CD4-positive, alpha-beta T cell treated with Interleukin-10 for 1 hour (primary cell): ENCODE measurements around the gene WDSUB1.

Experiments
- DNase-seq: peaks from one replicate; pipeline ENCODE4 v3.0.0-alpha.2; 2020

WDSUB1 gene

GRCh38 chr2:159285929-159286708 lies at the start of gene WDSUB1:
TSS of gene WDSUB1 (minus strand) at chr2:159286703. CDS start at chr2:159283069, 3,634 bp downstream.
- no peak for DNase-seq

GRCh38 chr2:159326569-159327255 lies 40.2 kb upstream of the WDSUB1 start:
- DNase-seq = no peak

- no peak for DNase-seq
These were observed 35.9 kb upstream of the WDSUB1 start for GRCh38 chr2:159322419-159322818.

DNA sequence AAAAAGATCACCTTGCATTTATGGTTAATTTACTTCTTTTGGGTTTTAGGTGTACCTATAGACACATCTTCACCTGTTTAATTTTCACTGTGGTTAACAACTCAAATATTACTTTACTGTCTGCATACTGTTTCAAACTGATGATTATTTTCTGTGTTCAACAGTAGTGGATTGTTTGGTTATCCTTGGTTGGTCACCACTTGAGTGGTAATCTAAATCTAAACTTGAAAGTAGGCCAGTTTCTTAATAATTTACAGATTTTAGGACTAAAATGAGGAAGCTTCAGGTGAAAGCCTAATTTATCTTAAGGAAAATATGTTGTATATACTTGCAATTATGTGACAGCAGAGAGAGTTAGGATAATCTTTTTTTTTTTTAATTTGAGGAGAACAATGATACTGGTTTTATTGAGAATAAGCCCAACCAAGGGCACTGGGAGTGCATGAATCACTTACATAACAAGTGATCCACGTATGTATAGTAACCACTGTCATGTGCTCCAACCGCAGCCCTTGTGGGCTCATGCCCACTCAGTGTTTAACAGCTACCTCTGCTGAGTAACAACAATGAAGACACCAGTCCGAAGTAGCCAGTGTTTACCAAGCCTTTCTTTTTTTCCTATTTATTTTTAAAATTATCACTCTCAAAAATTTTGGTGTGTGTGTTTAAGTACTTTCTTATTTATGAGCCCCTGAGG lies 31.0 kb upstream of the WDSUB1 start:
- DNase-seq = no peak

- DNase-seq = no peak
These were observed 21.4 kb upstream of the WDSUB1 start for GRCh38 chr2:159307942-159308341.

DNA sequence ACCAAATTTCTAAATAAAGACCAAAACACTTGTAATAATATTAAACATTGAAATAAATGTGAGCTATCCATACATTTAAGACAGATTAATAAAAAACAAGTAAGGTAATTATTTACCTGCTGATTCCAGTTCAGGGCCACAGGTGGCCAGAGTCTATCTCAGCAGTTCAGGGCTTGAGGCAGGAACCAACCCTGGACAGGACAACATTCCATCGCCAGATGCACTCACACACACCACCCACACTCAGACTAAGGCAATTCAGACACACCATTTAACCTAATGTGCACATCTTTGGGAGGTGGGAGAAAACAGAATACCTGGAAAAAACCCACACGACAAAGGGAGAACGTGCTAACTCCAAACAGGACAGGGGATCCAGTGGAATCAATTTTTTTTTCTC lies 14.1 kb upstream of the WDSUB1 start:
- DNase-seq = no peak

DNA sequence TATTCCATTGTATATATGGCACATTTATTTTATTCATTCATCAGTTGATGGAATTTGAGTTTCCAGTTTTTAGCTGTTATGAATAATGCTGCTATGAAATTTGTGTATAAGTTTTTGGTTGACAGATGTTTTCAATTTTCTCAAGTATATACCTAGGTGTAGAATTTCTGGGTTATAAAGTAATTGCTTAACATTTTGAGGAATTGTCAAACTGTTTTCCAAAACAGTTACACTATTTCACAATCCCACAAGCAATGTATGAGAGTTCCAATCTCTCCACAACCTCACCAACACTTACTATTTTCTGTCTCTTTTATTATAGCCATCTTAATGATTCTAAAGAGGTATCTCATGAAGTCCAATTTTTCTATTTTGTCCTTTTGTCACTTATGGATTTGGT lies 12.5 kb upstream of the WDSUB1 start:
- DNase-seq = no peak

GRCh38 chr2:159297042-159297707 lies 10.7 kb upstream of the WDSUB1 start:
- no peak for DNase-seq

- DNase-seq = no peak
These were observed 5.7 kb upstream of the WDSUB1 start for GRCh38 chr2:159292157-159292556.

- peak; percentile 40 for DNase-seq
These were observed 3.9 kb upstream of the WDSUB1 start for GRCh38 chr2:159290289-159290907.

- DNase-seq = no peak
These were observed 1.2 kb upstream of the WDSUB1 start for GRCh38 chr2:159287733-159288132.

DNA sequence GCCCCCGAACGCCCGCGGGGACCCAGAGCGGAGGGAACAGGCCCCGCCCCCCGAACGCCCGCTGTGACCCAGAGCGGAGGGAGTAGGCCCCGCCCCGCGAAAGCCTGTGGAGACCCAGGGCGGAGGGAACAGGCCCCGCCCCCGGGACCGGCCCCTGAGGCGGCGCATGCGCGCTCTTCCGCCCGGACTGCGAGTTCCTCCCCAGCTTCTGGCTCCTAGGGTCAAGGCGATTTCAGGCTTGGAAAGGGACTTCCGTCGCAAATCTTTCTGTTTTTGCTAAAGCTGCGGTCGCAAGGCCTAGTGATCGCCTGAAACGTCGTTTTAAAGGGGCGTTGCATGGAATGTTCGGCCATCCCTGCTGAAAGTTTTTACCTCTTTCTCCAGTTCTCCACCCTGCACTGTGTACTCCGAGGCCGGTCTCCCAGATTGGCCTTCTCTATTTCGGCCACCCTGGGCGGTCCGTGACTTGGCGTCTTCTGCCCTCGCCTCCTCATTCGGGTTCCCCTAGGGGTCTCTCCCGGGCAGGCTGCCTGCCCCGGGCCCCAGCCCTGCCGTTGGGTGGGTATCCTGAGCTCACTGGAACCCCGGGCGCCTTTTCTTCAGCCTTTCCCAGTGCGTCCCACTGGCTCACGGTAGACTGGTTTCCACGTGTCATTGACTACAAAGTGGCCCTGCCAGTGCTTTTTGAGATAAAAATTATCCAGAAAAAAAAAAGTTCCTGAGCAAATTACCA lies 372 bp upstream of the WDSUB1 start:
- DNase-seq = peak; percentile 97

DNA sequence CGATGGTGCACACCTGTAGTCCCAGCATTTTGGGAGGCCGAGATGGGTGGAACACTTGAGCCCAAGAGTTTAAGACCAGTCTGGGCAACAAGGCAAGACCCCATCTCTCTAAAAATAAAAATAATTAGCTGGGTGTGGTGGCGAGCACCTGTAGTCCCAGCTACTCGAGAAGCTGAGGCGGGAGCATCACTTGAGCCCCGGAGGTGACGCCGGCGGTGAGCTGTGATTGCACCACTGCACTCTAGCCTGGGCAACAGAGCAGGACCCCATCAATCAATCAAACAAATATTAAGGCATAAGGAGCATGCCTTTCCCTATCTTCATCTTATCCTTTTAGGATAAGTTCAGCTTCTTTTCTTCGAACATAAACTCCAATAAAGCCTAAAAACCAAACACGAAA lies 1.1 kb downstream of the WDSUB1 start:
- no peak for DNase-seq

- no peak for DNase-seq
These were observed 3.0 kb downstream of the WDSUB1 start for GRCh38 chr2:159283529-159283928.

GRCh38 chr2:159281002-159281401 lies 5.5 kb downstream of the WDSUB1 start:
- no peak for DNase-seq

- DNase-seq = no peak
These were observed 6.8 kb downstream of the WDSUB1 start for GRCh38 chr2:159279700-159280099.

GRCh38 chr2:159275111-159275510 lies 11.4 kb downstream of the WDSUB1 start:
- no peak for DNase-seq

DNA sequence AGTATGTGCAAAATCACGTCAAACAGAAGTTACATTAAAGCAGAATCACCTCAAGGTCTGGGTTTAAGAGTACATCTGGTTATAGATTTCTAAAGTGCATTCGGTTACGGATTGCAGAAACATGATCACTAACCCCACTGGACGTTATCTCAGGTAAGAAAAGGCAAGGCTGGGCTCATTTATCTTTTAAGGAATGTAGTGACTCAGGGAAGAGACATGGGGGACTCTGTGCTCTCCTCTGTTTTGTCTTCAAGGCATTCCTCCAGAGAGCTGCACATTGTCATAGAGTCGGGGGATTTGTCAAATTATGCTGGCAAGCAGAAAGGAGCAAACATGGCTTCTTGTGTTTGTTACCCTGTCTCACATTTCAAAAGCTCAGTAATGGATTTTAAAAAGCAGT lies 14.3 kb downstream of the WDSUB1 start:
- no peak for DNase-seq

GRCh38 chr2:159270744-159271379 lies 15.6 kb downstream of the WDSUB1 start:
- DNase-seq = no peak

DNA sequence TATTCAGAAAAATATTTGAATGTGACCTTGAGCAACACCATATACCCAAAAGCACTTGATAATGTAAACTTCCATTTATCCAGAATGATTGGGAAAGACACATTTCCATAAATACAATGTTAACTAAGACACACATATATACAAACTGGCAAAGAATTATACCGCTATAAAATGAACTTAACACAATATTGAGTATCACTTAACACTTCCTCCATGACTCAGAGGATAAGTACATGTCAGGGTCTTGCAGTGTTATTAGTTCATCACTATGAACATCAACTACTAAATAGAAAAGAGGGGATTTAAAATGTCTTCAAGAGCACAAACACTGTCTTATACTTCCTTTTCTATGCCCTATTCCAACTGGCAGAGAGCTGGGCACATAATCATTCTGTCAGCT lies 18.6 kb downstream of the WDSUB1 start:
- DNase-seq = no peak

- DNase-seq = no peak
These were observed 19.9 kb downstream of the WDSUB1 start for GRCh38 chr2:159266554-159266953.

- no peak for DNase-seq
These were observed 21.3 kb downstream of the WDSUB1 start for GRCh38 chr2:159265171-159265576.
